ENCODE data around the gene PNMA5. TPM values are rescaled to one million over a fixed set of nuclear protein-coding genes. Genes with fewer than 3 reads are reported as not detected.
"Not testable (repeated sequence)": the region's sequence is repeated elsewhere in the genome, so short reads cannot be mapped to it uniquely, and the experiment has no call there.

Gene PNMA5
- polyA plus RNA-seq, 1 donor (not counting 4 experiments of a cell fraction or from before 2014, with no cell fraction given) = not detected

GRCh38 chrX:152987801-152988200, 6.1 kb downstream of the PNMA5 start:
- Histone ChIP-seq H4K20me1 (ENCODE audit: control insufficient read depth, extremely low read depth, insufficient read depth, low read length) (no peaks in the 10 kb centered on the region), H3K36me3 (ENCODE audit: control insufficient read depth in 2 of 2, extremely low read depth in 1 of 2, insufficient read depth in 2 of 2, low read length in 2 of 2) (no peaks in the 10 kb centered on the region), H3K9me3 (ENCODE audit: control insufficient read depth, low read depth, low read length) (no peaks in the 10 kb centered on the region), H3K4me2 (ENCODE audit: control insufficient read depth, extremely low read depth, insufficient read depth, low read depth, low read length) (no peak overlapping the region), H3K27me3 (ENCODE audit: control insufficient read depth, extremely low read depth, insufficient read depth, low read length) (no peaks in the 10 kb centered on the region), H3K9ac (ENCODE audit: control insufficient read depth, extremely low read depth, insufficient read depth, low read length) (no peak overlapping the region), H3K9me1 (ENCODE audit: control insufficient read depth, extremely low read depth, insufficient read depth, low read length) (no peaks in the 10 kb centered on the region), H3K4me3 (ENCODE audit: control insufficient read depth in 2 of 3, extremely low read depth in 1 of 3, insufficient read depth in 2 of 3, low read depth in 1 of 3, low read length in 3 of 3) (no peak overlapping the region), H2AFZ (ENCODE audit: control insufficient read depth, low read length) (no peak overlapping the region), H3K79me2 (ENCODE audit: control insufficient read depth, insufficient read depth, low read length) (no peaks in the 10 kb centered on the region), H3K27ac (ENCODE audit: control insufficient read depth, insufficient read depth, low read length) (no peak overlapping the region), H3K4me1 (ENCODE audit: control insufficient read depth, extremely low read depth, insufficient read depth, low read length) (no peaks in the 10 kb centered on the region)
- dilution Hi-C loops (cut with MboI; ENCODE audit: extremely low pct_ligation_motif_present, low sequenced_read_pairs) = no loop called here
- TF ChIP-seq EZH2 (IDR thresholded peaks at IDR 0.05; ENCODE audit: low read length) (no peak), CTCF (optimal IDR thresholded peaks at IDR 0.05 in 1 of 3, IDR thresholded peaks at IDR 0.05 in 1 of 3, conservative IDR thresholded peaks at IDR 0.05 in 1 of 3; ENCODE audit: extremely low read depth in 1 of 3, insufficient read depth in 2 of 3, low read length in 3 of 3) (no peak)
- DNase-seq (ENCODE audit: low read depth, low spot score) = no peak
- no peak for FAIRE-seq

DNA sequence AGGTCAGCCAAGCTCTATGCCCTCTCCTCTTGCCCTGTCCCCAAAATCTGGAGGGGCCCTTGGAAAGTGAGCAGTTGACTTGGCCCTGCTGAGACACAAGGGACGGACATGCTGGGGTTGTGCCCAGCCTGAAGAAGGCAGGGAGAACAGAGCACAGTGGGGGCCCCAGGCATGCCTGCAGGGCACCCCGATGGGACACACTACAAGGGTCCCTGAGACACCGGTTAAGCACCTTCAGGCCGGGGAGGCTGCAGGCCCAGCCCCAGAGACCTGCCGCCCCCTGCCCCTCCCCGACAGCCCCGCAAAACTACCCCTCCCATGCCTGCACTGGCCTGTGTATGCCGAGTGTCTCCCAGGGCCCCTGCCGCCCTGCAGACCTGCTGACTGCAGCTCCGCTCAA, 6.8 kb downstream of the PNMA5 start:
- H4K20me1 ChIP-seq (ENCODE audit: control insufficient read depth, extremely low read depth, insufficient read depth, low read length); H3K4me1 ChIP-seq (ENCODE audit: control insufficient read depth, extremely low read depth, insufficient read depth, low read length); H3K4me3 ChIP-seq (ENCODE audit: control insufficient read depth in 2 of 3, extremely low read depth in 1 of 3, insufficient read depth in 2 of 3, low read depth in 1 of 3, low read length in 3 of 3); FAIRE-seq; H3K27ac ChIP-seq (ENCODE audit: control insufficient read depth, insufficient read depth, low read length); H3K9me1 ChIP-seq (ENCODE audit: control insufficient read depth, extremely low read depth, insufficient read depth, low read length); H3K36me3 ChIP-seq (ENCODE audit: control insufficient read depth in 2 of 2, extremely low read depth in 1 of 2, insufficient read depth in 2 of 2, low read length in 2 of 2); H3K79me2 ChIP-seq (ENCODE audit: control insufficient read depth, insufficient read depth, low read length); H2AFZ ChIP-seq (ENCODE audit: control insufficient read depth, low read length); H3K9me3 ChIP-seq (ENCODE audit: control insufficient read depth, low read depth, low read length); dilution Hi-C loops (cut with MboI; ENCODE audit: extremely low pct_ligation_motif_present, low sequenced_read_pairs); H3K27me3 ChIP-seq (ENCODE audit: control insufficient read depth, extremely low read depth, insufficient read depth, low read length); H3K4me2 ChIP-seq (ENCODE audit: control insufficient read depth, extremely low read depth, insufficient read depth, low read depth, low read length); DNase-seq (ENCODE audit: low read depth, low spot score); H3K9ac ChIP-seq (ENCODE audit: control insufficient read depth, extremely low read depth, insufficient read depth, low read length): not testable (repeated sequence)

- H3K27me3 ChIP-seq (ENCODE audit: control insufficient read depth, extremely low read depth, insufficient read depth, low read length); H3K9ac ChIP-seq (ENCODE audit: control insufficient read depth, extremely low read depth, insufficient read depth, low read length); H2AFZ ChIP-seq (ENCODE audit: control insufficient read depth, low read length); H3K9me3 ChIP-seq (ENCODE audit: control insufficient read depth, low read depth, low read length); dilution Hi-C loops (cut with MboI; ENCODE audit: extremely low pct_ligation_motif_present, low sequenced_read_pairs); FAIRE-seq; H3K79me2 ChIP-seq (ENCODE audit: control insufficient read depth, insufficient read depth, low read length); H3K36me3 ChIP-seq (ENCODE audit: control insufficient read depth in 2 of 2, extremely low read depth in 1 of 2, insufficient read depth in 2 of 2, low read length in 2 of 2); H3K4me3 ChIP-seq (ENCODE audit: control insufficient read depth in 2 of 3, extremely low read depth in 1 of 3, insufficient read depth in 2 of 3, low read depth in 1 of 3, low read length in 3 of 3); H4K20me1 ChIP-seq (ENCODE audit: control insufficient read depth, extremely low read depth, insufficient read depth, low read length); H3K4me1 ChIP-seq (ENCODE audit: control insufficient read depth, extremely low read depth, insufficient read depth, low read length); H3K9me1 ChIP-seq (ENCODE audit: control insufficient read depth, extremely low read depth, insufficient read depth, low read length); H3K27ac ChIP-seq (ENCODE audit: control insufficient read depth, insufficient read depth, low read length); DNase-seq (ENCODE audit: low read depth, low spot score); H3K4me2 ChIP-seq (ENCODE audit: control insufficient read depth, extremely low read depth, insufficient read depth, low read depth, low read length): not testable (repeated sequence)
Observed at GRCh38 chrX:152985383-152985782, 8.5 kb downstream of the PNMA5 start.
